K562 (cell line): ENCODE data around the gene H2AZ2. TPM values are rescaled to one million over a fixed set of nuclear protein-coding genes. Genes with fewer than 3 reads are reported as not detected.
A peak's percentile ranks its signal among the peaks of the same experiment; 100 is the strongest.

Experiments
- ATAC-seq: fragments of 200-7000 bp; cut with Tn5 transposase; 3 replicates; pipeline ENCODE4 v1.9.1; 2020; ENCODE audit warnings: moderate library complexity
- BruUV-seq: library from RNA; stranded (reverse); fragments of 400-500 nt; replicated peaks from 2 replicates; lab custom pipeline; 2021; lab: Mats Ljungman, UMichigan
- CTCF ChIA-PET: fragments of 300-600 bp; formaldehyde crosslinking; extraction: SDS; loops from one replicate; lab custom pipeline; 2021; ENCODE audit warnings: low intra/inter-chr PET ratio; lab: Yijun Ruan, JAX
- POLR2A ChIA-PET: fragments of 300-600, 350-650 bp; sonication (Branson Sonifier 250); formaldehyde crosslinking; extraction: SDS; loops from one replicate; lab custom pipeline; 2021; ENCODE audit warnings: antibody characterized with exemption, inconsistent platforms; lab: Yijun Ruan, JAX
- DNase-seq, 4 experiments: peaks; one replicate each; pipeline versions ENCODE4 v3.0.0 to v3.0.0-alpha.2; 2011 to 2018; ENCODE audit warnings: low spot score in 3 of 4, mixed read lengths in 3 of 4; ENCODE audit errors: extremely low read depth in 1 of 4
- FAIRE-seq: peaks from 2 replicates; lab custom pipeline; 2011; peaks lifted over from hg19 to GRCh38; lab: Jason Lieb, UNC
- H2AFZ ChIP-seq: 2 replicates; pipeline ENCODE4 v1.6.0; 2011; ENCODE audit warnings: low read depth, low read length, control low read depth, inconsistent platforms
- H3K27ac ChIP-seq: fragments of 200-600 bp; 3 replicates; pipeline ENCODE4 v1.8.0; 2011; ENCODE audit warnings: low read depth, mild to moderate bottlenecking, control low read depth, inconsistent platforms, low read length, moderate library complexity, mixed read lengths; ENCODE audit errors: extremely low read depth
- H3K27me3 ChIP-seq, 2 experiments: fragments of 300-600 bp in 1 of 2; 2 replicates in 1 of 2; 3 replicates in 1 of 2; pipeline versions ENCODE4 v1.6.0 to v1.8.0; 2011; ENCODE audit warnings: inconsistent platforms in 2 of 2, low read length in 2 of 2, mild to moderate bottlenecking in 1 of 2, mixed read lengths in 1 of 2, moderate library complexity in 1 of 2; ENCODE audit not compliant: control insufficient read depth in 2 of 2, insufficient read depth in 2 of 2
- H3K36me3 ChIP-seq: fragments of 300-600 bp; 3 replicates; pipeline ENCODE4 v1.8.0; 2011; ENCODE audit warnings: mild to moderate bottlenecking, low read length, inconsistent platforms; ENCODE audit not compliant: control insufficient read depth, insufficient read depth
- H3K4me1 ChIP-seq, 2 experiments: fragments of 200-600 bp in 1 of 2; replicated peaks in 1 of 2; 2 replicates in 1 of 2; 3 replicates in 1 of 2; pipeline versions ENCODE4 v1.5.1 to v1.8.0; 2011; ENCODE audit warnings: inconsistent platforms in 2 of 2, low read length in 2 of 2, mild to moderate bottlenecking in 1 of 2, mixed read lengths in 1 of 2, moderate library complexity in 1 of 2; ENCODE audit not compliant: control insufficient read depth in 2 of 2, insufficient read depth in 2 of 2
- H3K4me2 ChIP-seq: 2 replicates; pipeline ENCODE4 v1.6.1; 2011; ENCODE audit warnings: low read length, control low read depth, inconsistent platforms, mixed read lengths; ENCODE audit not compliant: insufficient read depth
- H3K4me3 ChIP-seq: fragments of 200-600 bp; sonication (generic), shearing (Covaris generic); 2 replicates; pipeline ENCODE4 v1.5.1; 2016; ENCODE audit warnings: control low read depth, inconsistent platforms
- H3K79me2 ChIP-seq: fragments of 200-600 bp; 3 replicates; pipeline ENCODE4 v1.8.0; 2011; ENCODE audit warnings: low read length, inconsistent platforms; ENCODE audit not compliant: control insufficient read depth, insufficient read depth
- H3K9ac ChIP-seq, 2 experiments: 2 replicates each; pipeline versions ENCODE4 v1.6.0 to v1.6.1; 2011; ENCODE audit warnings: low read depth in 2 of 2, low read length in 2 of 2, control low read depth in 1 of 2, inconsistent platforms in 1 of 2, mild to moderate bottlenecking in 1 of 2, mixed read lengths in 1 of 2; ENCODE audit not compliant: insufficient read depth in 1 of 2
- H3K9me1 ChIP-seq: one replicate; pipeline ENCODE4 v1.6.0; 2011; ENCODE audit warnings: inconsistent platforms, mild to moderate bottlenecking, low read length, moderate library complexity; ENCODE audit not compliant: control insufficient read depth, insufficient read depth
- H3K9me3 ChIP-seq: replicated peaks from 2 replicates; pipeline ENCODE4 v1.5.1; 2011; ENCODE audit warnings: low read depth, low read length, inconsistent platforms; ENCODE audit not compliant: control insufficient read depth, insufficient read depth
- H4K20me1 ChIP-seq: replicated peaks from 2 replicates; pipeline ENCODE4 v1.6.1; 2011; ENCODE audit warnings: low read length, inconsistent platforms, mixed read lengths; ENCODE audit not compliant: control insufficient read depth, insufficient read depth
- DACH1 ChIP-seq: fragments of 450-650 bp; IDR thresholded peaks from 2 replicates; pipeline ENCODE4 v1.6.1; 2018; ENCODE audit not compliant: partially characterized antibody
- NR1H2 ChIP-seq: sonication (generic); formaldehyde crosslinking; IDR thresholded peaks from 2 replicates; pipeline ENCODE4 v1.4.0; 2020; ENCODE audit warnings: mild to moderate bottlenecking, missing genetic modification reagents
- PYGO2 ChIP-seq: fragments of 450-650 bp; IDR thresholded peaks from 2 replicates; pipeline ENCODE4 v1.6.1; 2016; ENCODE audit warnings: mild to moderate bottlenecking, missing genetic modification characterization, moderate library complexity, missing compliant biosample characterization
- SNIP1 ChIP-seq: fragments of 450-650 bp; IDR thresholded peaks from 2 replicates; pipeline ENCODE4 v1.7.1; 2017; ENCODE audit warnings: low read depth, mild to moderate bottlenecking
- U2AF2 ChIP-seq: fragments of 200-400 bp; formaldehyde crosslinking; optimal IDR thresholded peaks from 2 replicates; pipeline ENCODE3; 2017; ENCODE audit warnings: low read depth, mild to moderate bottlenecking, low read length
- ZBTB26 ChIP-seq: fragments of 450-650 bp; formaldehyde crosslinking; IDR thresholded peaks from 2 replicates; pipeline ENCODE4 v1.4.0; 2022; ENCODE audit warnings: missing genetic modification characterization
- ZNF551 ChIP-seq: fragments of 250-450 bp; sonication (Bioruptor Pico); IDR thresholded peaks from 2 replicates; pipeline ENCODE4 v1.5.0; 2021; ENCODE audit warnings: mild to moderate bottlenecking, moderate library complexity
- WGBS: fragments of 100-300 bp; shearing (Covaris generic); methylation state at CpG from one replicate; pipeline ENCODE4 v1.1.6; 2016; ENCODE audit warnings: low coverage, mixed read lengths; ENCODE audit not compliant: insufficient coverage; ENCODE audit errors: missing lambda C conversion rate; 5-methylcytosine and 5-hydroxymethylcytosine counted together
- in situ Hi-C: fragments of 300-500 bp; cut with MboI; formaldehyde crosslinking; loops from 4 replicates; pipeline ENCODE4 v1.15.0; 2018; ENCODE audit warnings: inconsistent platforms, mixed read lengths
- intact Hi-C: fragments of 100-400 bp; cut with micrococcal nuclease; formaldehyde crosslinking; loops from 2 replicates; pipeline ENCODE4 v1.14.2; 2022
- polyA plus RNA-seq, 8 experiments: library from polyadenylated mRNA; depleted of rRNA in 4 of 8; stranded (reverse) in 5 of 8; unstranded in 3 of 8; fragments of >200 nt; fragmentation: Nextera tagmentation in 2 of 8; fragmentation: Illumina TruSeq in 1 of 8; extraction: Ambion mirVana in 2 of 8; extraction: Trizol in 1 of 8; gene quantifications; 2 replicates each; pipeline versions ENCODE4 v1.2.1 to v1.2.3, GENCODE V29; 2011 to 2014; ENCODE audit warnings: inconsistent platforms in 1 of 8, missing spikeins in 1 of 8
- total RNA-seq, 7 experiments: library from RNA; depleted of rRNA in 6 of 7; stranded (reverse); fragments of >200 nt in 6 of 7; fragmentation: Illumina TruSeq in 2 of 7; extraction: Trizol in 2 of 7; gene quantifications; 2 replicates each; pipeline versions ENCODE4 v1.2.1 to v1.2.3, GENCODE V29; 2011 to 2021; ENCODE audit warnings: low replicate concordance in 1 of 7

Gene H2AZ2
- total and polyA plus RNA-seq, 9 of the 15 experiments (the other 6 are each of a cell fraction or from before 2014, with no cell fraction given) = 105 to 382 (median 286) TPM

- Histone ChIP-seq H4K20me1 (no peaks in the 10 kb centered on the region), H3K4me3 (no peak overlapping the region), H3K9me3 (peaks cover 2% of the 10 kb centered on the region; the same call in 1 of the 2 replicates), H3K4me1 (no peaks in the 10 kb centered on the region), H3K4me2 (no peak overlapping the region), H3K79me2 (no peaks in the 10 kb centered on the region), H2AFZ (no peak overlapping the region), H3K9me1 (no peaks in the 10 kb centered on the region), H3K27ac (no peak overlapping the region), H3K27me3 (peaks cover 0 to 6% of the 10 kb centered on the region in 2 experiments; a peak in 1 of 5 replicates), H3K9ac (no peak overlapping the region; a peak in 1 of 4 replicates), H3K36me3 (no peaks in the 10 kb centered on the region)
- TF ChIP-seq DACH1 (no peak), NR1H2 (no peak), SNIP1 (no peak), U2AF2 (no peak), PYGO2 (tag) (no peak), ZNF551 (no peak), ZBTB26 (CRISPR knock-in tag) (no peak)
- DNase-seq (peak in 1 of 4 experiments; percentile 2), ATAC-seq (no peak; the same call in 2 of the 3 replicates), FAIRE-seq (no peak)
- WGBS = 0% methylated on average over 1 of the region's 1 CpG
- BruUV-seq = no TSS peak
- ChIA-PET POLR2A (interaction anchor here (1.2 kb wide), 1 partner anchor 13 kb away, joined by 3 read pairs; no protein-coding TSS in a partner anchor), CTCF (no interaction called here)
- in situ Hi-C loops (no loop called here), intact Hi-C loops (no loop called here)
Measured at GRCh38 chr7:44784364-44784763, 63.5 kb downstream of the H2AZ2 start.
